ENCODE results near the gene CACNA1H.

DNA sequence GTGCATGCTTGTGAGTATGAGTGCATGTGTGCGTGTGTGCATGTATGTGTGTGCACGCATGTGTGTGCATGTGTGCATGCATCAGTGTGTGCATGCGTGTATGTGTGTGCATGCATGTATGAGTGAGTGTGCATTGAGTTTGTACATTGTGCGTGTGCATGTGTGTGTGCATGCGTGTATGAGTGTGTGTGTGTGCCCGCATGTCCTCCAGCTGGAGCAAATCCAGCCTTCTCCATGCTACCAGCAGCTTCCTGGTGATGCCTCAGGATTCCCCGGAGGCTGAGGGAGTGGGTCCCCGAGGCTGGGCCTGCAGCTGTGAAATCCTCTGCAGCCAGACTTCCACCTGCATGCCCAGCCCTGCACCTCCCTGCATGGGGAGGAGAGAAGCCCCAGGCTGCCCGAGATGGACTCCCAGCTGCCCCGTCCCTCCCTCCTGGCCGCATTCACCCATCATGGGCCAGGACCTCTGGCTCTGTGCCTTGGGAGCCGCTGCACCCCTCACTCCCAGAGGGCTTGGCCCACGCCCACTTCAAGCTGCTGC, 112.3 kb downstream of the CACNA1H start:
- TF ChIP-seq, protein P1, sequence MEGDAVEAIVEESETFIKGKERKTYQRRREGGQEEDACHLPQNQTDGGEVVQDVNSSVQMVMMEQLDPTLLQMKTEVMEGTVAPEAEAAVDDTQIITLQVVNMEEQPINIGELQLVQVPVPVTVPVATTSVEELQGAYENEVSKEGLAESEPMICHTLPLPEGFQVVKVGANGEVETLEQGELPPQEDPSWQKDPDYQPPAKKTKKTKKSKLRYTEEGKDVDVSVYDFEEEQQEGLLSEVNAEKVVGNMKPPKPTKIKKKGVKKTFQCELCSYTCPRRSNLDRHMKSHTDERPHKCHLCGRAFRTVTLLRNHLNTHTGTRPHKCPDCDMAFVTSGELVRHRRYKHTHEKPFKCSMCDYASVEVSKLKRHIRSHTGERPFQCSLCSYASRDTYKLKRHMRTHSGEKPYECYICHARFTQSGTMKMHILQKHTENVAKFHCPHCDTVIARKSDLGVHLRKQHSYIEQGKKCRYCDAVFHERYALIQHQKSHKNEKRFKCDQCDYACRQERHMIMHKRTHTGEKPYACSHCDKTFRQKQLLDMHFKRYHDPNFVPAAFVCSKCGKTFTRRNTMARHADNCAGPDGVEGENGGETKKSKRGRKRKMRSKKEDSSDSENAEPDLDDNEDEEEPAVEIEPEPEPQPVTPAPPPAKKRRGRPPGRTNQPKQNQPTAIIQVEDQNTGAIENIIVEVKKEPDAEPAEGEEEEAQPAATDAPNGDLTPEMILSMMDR (IDR thresholded peaks at IDR 0.05; ENCODE audit: low read depth, low read length, poor library complexity, severe bottlenecking), result no peak
- TF ChIP-seq EZH2phosphoT487 (IDR thresholded peaks at IDR 0.05; ENCODE audit: borderline replicate concordance, low read length), result no peak

Data from DOHH2 (cell line).